K562 (cell line): ENCODE measurements around the gene ANK3. TPM values are rescaled to one million over a fixed set of nuclear protein-coding genes. Genes with fewer than 3 reads are reported as not detected.

ENCODE experiments used
- DMBX1 ChIP-seq: fragments of 250-450 bp; sonication (Bioruptor Pico); IDR thresholded peaks from 2 replicates; pipeline ENCODE4 v1.8.0; 2022; ENCODE audit warnings: inconsistent platforms, mild to moderate bottlenecking, moderate library complexity, borderline replicate concordance
- EP400 ChIP-seq: fragments of 450-650 bp; IDR thresholded peaks from 2 replicates; pipeline ENCODE4 v1.6.1; 2017; ENCODE audit warnings: antibody characterized with exemption, mild to moderate bottlenecking, moderate library complexity
- FOXM1 ChIP-seq, 2 experiments: fragments of 450-650 bp in 1 of 2; sonication (generic) in 1 of 2; formaldehyde crosslinking in 1 of 2; IDR thresholded peaks; 2 replicates each; pipeline versions ENCODE4 v1.6.1 to v1.9.0; 2017 to 2022; ENCODE audit warnings: low read depth in 2 of 2, mild to moderate bottlenecking in 2 of 2, missing genetic modification reagents in 1 of 2, moderate library complexity in 1 of 2
- KAT7 ChIP-seq: sonication (generic); formaldehyde crosslinking; IDR thresholded peaks from 2 replicates; pipeline ENCODE4 v1.8.0; 2022; ENCODE audit warnings: missing genetic modification reagents, mild to moderate bottlenecking, borderline replicate concordance
- KDM1A ChIP-seq, 2 experiments: fragments of 450-650 bp; IDR thresholded peaks; 2 replicates each; pipeline ENCODE4 v1.6.1; 2016; ENCODE audit warnings: mild to moderate bottlenecking in 2 of 2
- KLF1 ChIP-seq: fragments of 450-650 bp; IDR thresholded peaks from 2 replicates; pipeline ENCODE4 v1.6.1; 2016; ENCODE audit warnings: missing genetic modification characterization, missing compliant biosample characterization
- L3MBTL2 ChIP-seq: fragments of 450-650 bp; IDR thresholded peaks from 2 replicates; pipeline ENCODE4 v1.6.1; 2016; ENCODE audit warnings: mild to moderate bottlenecking, moderate library complexity
- LEF1 ChIP-seq: fragments of 450-650 bp; IDR thresholded peaks from 2 replicates; pipeline ENCODE4 v1.6.1; 2016; ENCODE audit warnings: mild to moderate bottlenecking
- NR2C2 ChIP-seq, 2 experiments: fragments of 200-800 bp in 1 of 2; sonication (Bioruptor generic) in 1 of 2; sonication (generic) in 1 of 2; formaldehyde crosslinking in 1 of 2; IDR thresholded peaks; 2 replicates each; pipeline versions ENCODE4 v1.6.1 to v1.8.0; 2016 to 2022; ENCODE audit warnings: mild to moderate bottlenecking in 1 of 2, missing compliant biosample characterization in 1 of 2, missing genetic modification characterization in 1 of 2, missing genetic modification reagents in 1 of 2
- TAF1 ChIP-seq: IDR thresholded peaks from 2 replicates; pipeline ENCODE4 v1.6.1; 2011; ENCODE audit warnings: mild to moderate bottlenecking, low read length, moderate library complexity; ENCODE audit not compliant: insufficient read depth, control insufficient read depth, severe bottlenecking; ENCODE audit errors: extremely low read depth
- TAF9B ChIP-seq: fragments of 450-650 bp; IDR thresholded peaks from 2 replicates; pipeline ENCODE4 v1.6.1; 2018; ENCODE audit warnings: mild to moderate bottlenecking; ENCODE audit not compliant: partially characterized antibody
- YBX1 ChIP-seq: fragments of 450-650 bp; IDR thresholded peaks from 2 replicates; pipeline ENCODE4 v1.7.1; 2016; ENCODE audit warnings: mild to moderate bottlenecking
- polyA plus RNA-seq, 8 experiments: library from polyadenylated mRNA; depleted of rRNA in 4 of 8; stranded (reverse) in 5 of 8; unstranded in 3 of 8; fragments of >200 nt; fragmentation: Nextera tagmentation in 2 of 8; fragmentation: Illumina TruSeq in 1 of 8; extraction: Ambion mirVana in 2 of 8; extraction: Trizol in 1 of 8; gene quantifications; 2 replicates each; pipeline versions ENCODE4 v1.2.1 to v1.2.3, GENCODE V29; 2011 to 2014; ENCODE audit warnings: inconsistent platforms in 1 of 8, missing spikeins in 1 of 8
- total RNA-seq, 7 experiments: library from RNA; depleted of rRNA in 6 of 7; stranded (reverse); fragments of >200 nt in 6 of 7; fragmentation: Illumina TruSeq in 2 of 7; extraction: Trizol in 2 of 7; gene quantifications; 2 replicates each; pipeline versions ENCODE4 v1.2.1 to v1.2.3, GENCODE V29; 2011 to 2021; ENCODE audit warnings: low replicate concordance in 1 of 7
- TF ChIP-seq, protein P1 (sequence below), 2 experiments: fragments of 450-650 bp in 1 of 2; sonication (generic) in 1 of 2; formaldehyde crosslinking in 1 of 2; IDR thresholded peaks; 2 replicates each; pipeline versions ENCODE4 v1.7.1 to v1.9.0; 2016 to 2022; ENCODE audit warnings: inconsistent platforms in 1 of 2, mild to moderate bottlenecking in 1 of 2, missing genetic modification reagents in 1 of 2
- TF ChIP-seq, protein P2 (sequence below), 3 experiments: IDR thresholded peaks in 2 of 3; conservative IDR thresholded peaks in 1 of 3; 2 replicates each; pipeline ENCODE4 v1.5.1; 2011 to 2012; ENCODE audit warnings: low read length in 3 of 3, mild to moderate bottlenecking in 3 of 3, control low read depth in 2 of 3, improper control_type of control experiment in 1 of 3, inconsistent platforms in 1 of 3, low read depth in 1 of 3, mixed read lengths in 1 of 3, moderate library complexity in 1 of 3; ENCODE audit not compliant: insufficient read depth in 2 of 3

Gene ANK3
- total and polyA plus RNA-seq, 9 of the 15 experiments (the other 6 are each of a cell fraction or from before 2014, with no cell fraction given): 10.0 to 32.3 (median 17.9) TPM

DNA sequence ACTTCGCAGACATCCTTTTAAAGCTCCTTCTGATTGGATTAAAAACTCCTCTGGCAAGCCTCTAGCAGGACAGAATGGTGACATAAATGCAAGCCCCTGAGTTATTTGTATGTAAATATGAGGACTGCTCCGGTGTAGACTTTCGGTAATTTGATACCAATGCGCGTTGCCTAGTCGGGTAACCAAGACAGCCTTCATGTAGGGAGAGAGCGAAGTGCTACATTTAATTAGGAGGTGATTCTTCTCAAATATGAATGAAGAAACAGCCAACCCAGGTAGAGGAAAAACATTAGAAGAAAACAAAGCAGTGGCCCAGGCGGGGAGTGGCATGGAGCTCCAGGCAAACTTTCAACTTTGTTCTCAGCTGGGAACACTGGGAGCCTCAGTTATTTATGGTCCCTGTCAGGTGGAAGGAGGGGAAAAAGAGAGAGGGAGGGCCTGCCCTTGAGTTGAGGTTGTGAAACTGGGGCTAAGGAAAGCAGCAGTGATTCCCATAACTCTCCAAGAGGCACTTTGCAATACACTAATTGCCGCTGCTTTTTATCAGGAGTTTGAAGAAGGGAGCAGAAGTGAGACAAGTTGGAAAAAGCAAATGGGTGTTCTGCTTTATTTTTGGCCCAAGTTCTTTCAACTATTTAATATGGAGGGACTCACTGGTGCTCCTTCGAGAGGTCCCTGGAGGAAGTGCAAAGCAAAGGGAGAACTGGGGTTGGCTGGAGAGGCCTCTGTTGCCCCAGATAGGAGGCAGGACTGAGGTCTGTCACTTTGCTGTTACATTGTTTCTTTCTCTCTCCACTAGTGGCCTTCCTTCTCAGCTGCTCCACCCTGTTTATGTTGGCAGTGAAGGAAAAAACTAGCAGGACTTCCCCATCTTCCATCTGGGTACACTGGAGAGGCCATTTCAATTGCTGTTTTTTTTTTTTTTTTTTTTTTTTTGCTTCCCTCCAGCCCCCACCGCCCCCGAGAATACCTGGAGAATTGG is 248.7 kb downstream of the ANK3 start (continued):
- TF ChIP-seq, protein P1, sequence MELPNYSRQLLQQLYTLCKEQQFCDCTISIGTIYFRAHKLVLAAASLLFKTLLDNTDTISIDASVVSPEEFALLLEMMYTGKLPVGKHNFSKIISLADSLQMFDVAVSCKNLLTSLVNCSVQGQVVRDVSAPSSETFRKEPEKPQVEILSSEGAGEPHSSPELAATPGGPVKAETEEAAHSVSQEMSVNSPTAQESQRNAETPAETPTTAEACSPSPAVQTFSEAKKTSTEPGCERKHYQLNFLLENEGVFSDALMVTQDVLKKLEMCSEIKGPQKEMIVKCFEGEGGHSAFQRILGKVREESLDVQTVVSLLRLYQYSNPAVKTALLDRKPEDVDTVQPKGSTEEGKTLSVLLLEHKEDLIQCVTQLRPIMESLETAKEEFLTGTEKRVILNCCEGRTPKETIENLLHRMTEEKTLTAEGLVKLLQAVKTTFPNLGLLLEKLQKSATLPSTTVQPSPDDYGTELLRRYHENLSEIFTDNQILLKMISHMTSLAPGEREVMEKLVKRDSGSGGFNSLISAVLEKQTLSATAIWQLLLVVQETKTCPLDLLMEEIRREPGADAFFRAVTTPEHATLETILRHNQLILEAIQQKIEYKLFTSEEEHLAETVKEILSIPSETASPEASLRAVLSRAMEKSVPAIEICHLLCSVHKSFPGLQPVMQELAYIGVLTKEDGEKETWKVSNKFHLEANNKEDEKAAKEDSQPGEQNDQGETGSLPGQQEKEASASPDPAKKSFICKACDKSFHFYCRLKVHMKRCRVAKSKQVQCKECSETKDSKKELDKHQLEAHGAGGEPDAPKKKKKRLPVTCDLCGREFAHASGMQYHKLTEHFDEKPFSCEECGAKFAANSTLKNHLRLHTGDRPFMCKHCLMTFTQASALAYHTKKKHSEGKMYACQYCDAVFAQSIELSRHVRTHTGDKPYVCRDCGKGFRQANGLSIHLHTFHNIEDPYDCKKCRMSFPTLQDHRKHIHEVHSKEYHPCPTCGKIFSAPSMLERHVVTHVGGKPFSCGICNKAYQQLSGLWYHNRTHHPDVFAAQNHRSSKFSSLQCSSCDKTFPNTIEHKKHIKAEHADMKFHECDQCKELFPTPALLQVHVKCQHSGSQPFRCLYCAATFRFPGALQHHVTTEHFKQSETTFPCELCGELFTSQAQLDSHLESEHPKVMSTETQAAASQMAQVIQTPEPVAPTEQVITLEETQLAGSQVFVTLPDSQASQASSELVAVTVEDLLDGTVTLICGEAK (IDR thresholded peaks at IDR 0.05): peak; percentile 21
- TF ChIP-seq, protein P1 (CRISPR knock-in tag; IDR thresholded peaks at IDR 0.05): no peak
- TF ChIP-seq L3MBTL2 (0 out of 2 replicates have a peak, but pooled peaks have one; percentile 35), TAF9B (peak; percentile 18), FOXM1 (IDR thresholded peaks at IDR 0.05; ENCODE audit: low read depth) (peak; percentile 33; the same call in 1 of the 2 replicates), FOXM1 (CRISPR knock-in tag; IDR thresholded peaks at IDR 0.05; ENCODE audit: low read depth) (no peak), YBX1 (no peak), NR2C2 (CRISPR knock-in tag; IDR thresholded peaks at IDR 0.05) (no peak), NR2C2 (tag; IDR thresholded peaks at IDR 0.05) (peak; percentile 80), DMBX1 (CRISPR knock-in tag) (0 out of 2 replicates have a peak, but pooled peaks have one; percentile 14), KDM1A (IDR thresholded peaks at IDR 0.05) (no peak), KAT7 (CRISPR knock-in tag) (no peak), KLF1 (0 out of 2 replicates have a peak, but pooled peaks have one; percentile 20), LEF1 (peak; percentile 78), TAF1 (peak; percentile 19), EP400 (no peak; the same call in 1 of the 2 replicates)
- TF ChIP-seq, protein P2, sequence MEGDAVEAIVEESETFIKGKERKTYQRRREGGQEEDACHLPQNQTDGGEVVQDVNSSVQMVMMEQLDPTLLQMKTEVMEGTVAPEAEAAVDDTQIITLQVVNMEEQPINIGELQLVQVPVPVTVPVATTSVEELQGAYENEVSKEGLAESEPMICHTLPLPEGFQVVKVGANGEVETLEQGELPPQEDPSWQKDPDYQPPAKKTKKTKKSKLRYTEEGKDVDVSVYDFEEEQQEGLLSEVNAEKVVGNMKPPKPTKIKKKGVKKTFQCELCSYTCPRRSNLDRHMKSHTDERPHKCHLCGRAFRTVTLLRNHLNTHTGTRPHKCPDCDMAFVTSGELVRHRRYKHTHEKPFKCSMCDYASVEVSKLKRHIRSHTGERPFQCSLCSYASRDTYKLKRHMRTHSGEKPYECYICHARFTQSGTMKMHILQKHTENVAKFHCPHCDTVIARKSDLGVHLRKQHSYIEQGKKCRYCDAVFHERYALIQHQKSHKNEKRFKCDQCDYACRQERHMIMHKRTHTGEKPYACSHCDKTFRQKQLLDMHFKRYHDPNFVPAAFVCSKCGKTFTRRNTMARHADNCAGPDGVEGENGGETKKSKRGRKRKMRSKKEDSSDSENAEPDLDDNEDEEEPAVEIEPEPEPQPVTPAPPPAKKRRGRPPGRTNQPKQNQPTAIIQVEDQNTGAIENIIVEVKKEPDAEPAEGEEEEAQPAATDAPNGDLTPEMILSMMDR (IDR thresholded peaks at IDR 0.05 in 2 of 3, conservative IDR thresholded peaks at IDR 0.05 in 1 of 3; ENCODE audit: insufficient read depth in 2 of 3, low read depth in 1 of 3, low read length in 3 of 3): peak; percentile 10 to 32 (median 30); a peak in 1 of 6 replicates
